B cell (primary cell): ENCODE measurements around the gene TTYH1. TPM values are rescaled to one million over a fixed set of nuclear protein-coding genes. Genes with fewer than 3 reads are reported as not detected.

Experiments
- ATAC-seq: fragments of 200-7000 bp; cut with Tn5 transposase; one replicate; pipeline ENCODE4 v1.10.0; 2021; ENCODE audit warnings: low read depth, mild to moderate bottlenecking, moderate number of reproducible peaks, moderate library complexity
- CTCF ChIA-PET: fragments of 350-600 bp; sonication (Branson Sonifier 250); formaldehyde crosslinking; loops from one replicate; lab custom pipeline; 2021; ENCODE audit warnings: antibody characterized with exemption, inconsistent platforms; lab: Charles Lee
- POLR2A ChIA-PET: fragments of 350-600 bp; sonication (Branson Sonifier 250); formaldehyde crosslinking; loops from one replicate; lab custom pipeline; 2021; ENCODE audit warnings: antibody characterized with exemption; lab: Charles Lee
- DNase-seq: peaks from one replicate; pipeline ENCODE4 v3.0.0; 2013
- H2AFZ ChIP-seq: 2 replicates; pipeline ENCODE4 v1.6.1; 2012; ENCODE audit warnings: mild to moderate bottlenecking, low read depth, low read length; ENCODE audit not compliant: insufficient read depth, poor library complexity, severe bottlenecking
- H3K27ac ChIP-seq, 2 donors: 1 replicate in 1 of 2; 2 replicates in 1 of 2; pipeline ENCODE4 v1.5.1; 2012 to 2013; ENCODE audit warnings: low read length in 2 of 2, mild to moderate bottlenecking in 2 of 2, moderate library complexity in 1 of 2
- H3K27me3 ChIP-seq, 4 experiments: fragments of 200-600 bp in 1 of 4; sonication (generic) in 1 of 4; replicated peaks in 1 of 4; 1 replicate in 2 of 4; 2 replicates in 2 of 4; pipeline versions ENCODE4 v1.6.1 to v1.7.0; 2013 to 2016; ENCODE audit warnings: low read length in 3 of 4, mild to moderate bottlenecking in 2 of 4, mixed read lengths in 1 of 4, moderate library complexity in 1 of 4; ENCODE audit not compliant: insufficient read depth in 4 of 4, control insufficient read depth in 3 of 4; ENCODE audit errors: control extremely low read depth in 1 of 4
- H3K36me3 ChIP-seq, 2 experiments: replicated peaks in 1 of 2; 1 replicate in 1 of 2; 2 replicates in 1 of 2; pipeline versions ENCODE4 v1.6.1 to v1.7.1; 2013; ENCODE audit warnings: low read length in 1 of 2; ENCODE audit not compliant: insufficient read depth in 2 of 2, control insufficient read depth in 1 of 2; ENCODE audit errors: control extremely low read depth in 1 of 2, extremely low read depth in 1 of 2
- H3K4me1 ChIP-seq, 2 donors: fragments of 200-600 bp in 1 of 2; sonication (generic) in 1 of 2; 1 replicate in 1 of 2; 2 replicates in 1 of 2; pipeline versions ENCODE4 v1.5.1 to v1.6.1; 2013 to 2017; ENCODE audit warnings: low read length in 2 of 2; ENCODE audit not compliant: control insufficient read depth in 2 of 2, insufficient read depth in 2 of 2
- H3K4me2 ChIP-seq: replicated peaks from 2 replicates; pipeline ENCODE3; 2012; ENCODE audit warnings: mild to moderate bottlenecking, low read depth, low read length; ENCODE audit not compliant: poor library complexity, severe bottlenecking
- H3K4me3 ChIP-seq, 5 experiments: fragments of 200-600 bp in 1 of 5; sonication (generic) in 1 of 5; 1 replicate in 3 of 5; 2 replicates in 2 of 5; pipeline versions ENCODE4 v1.5.1 to v1.7.0; 2011 to 2016; ENCODE audit warnings: low read length in 4 of 5, mild to moderate bottlenecking in 4 of 5, low read depth in 2 of 5, control low read depth in 1 of 5, moderate library complexity in 1 of 5; ENCODE audit not compliant: insufficient read depth in 1 of 5; ENCODE audit errors: control extremely low read depth in 1 of 5, extremely low read depth in 1 of 5
- H3K79me2 ChIP-seq: fragments of 200-600 bp; sonication (generic); one replicate; pipeline ENCODE4 v1.6.0; 2016; ENCODE audit warnings: low read length; ENCODE audit not compliant: control insufficient read depth, insufficient read depth
- H3K9ac ChIP-seq: fragments of 200-600 bp; sonication (generic); 2 replicates; pipeline ENCODE4 v1.6.1; 2017; ENCODE audit warnings: mild to moderate bottlenecking, low read length, moderate library complexity
- H3K9me3 ChIP-seq, 3 donors: one replicate each; pipeline versions ENCODE4 v1.6.1 to v1.7.1; 2013; ENCODE audit warnings: low read length in 2 of 3; ENCODE audit not compliant: control insufficient read depth in 2 of 3, insufficient read depth in 1 of 3; ENCODE audit errors: control extremely low read depth in 1 of 3
- H4K20me1 ChIP-seq: 2 replicates; pipeline ENCODE4 v1.6.0; 2012; ENCODE audit warnings: mild to moderate bottlenecking, low read length; ENCODE audit not compliant: insufficient read depth, control insufficient read depth, poor library complexity, severe bottlenecking
- H3K27ac Mint-ChIP-seq: one replicate; pipeline ENCODE4 v1.8.0; 2021; ENCODE audit warnings: mixed read lengths
- H3K27me3 Mint-ChIP-seq: one replicate; pipeline ENCODE4 v1.8.0; 2021; ENCODE audit warnings: mixed read lengths
- H3K4me1 Mint-ChIP-seq: one replicate; pipeline ENCODE4 v1.8.0; 2021; ENCODE audit warnings: mixed read lengths
- H3K4me3 Mint-ChIP-seq: one replicate; pipeline ENCODE4 v1.8.0; 2021; ENCODE audit warnings: mixed read lengths
- H3K9me3 Mint-ChIP-seq: one replicate; pipeline ENCODE4 v1.8.0; 2022; ENCODE audit warnings: mixed read lengths; ENCODE audit not compliant: insufficient read depth
- CTCF ChIP-seq: fragments of 200-600 bp; IDR thresholded peaks from one replicate; pipeline ENCODE4 v1.8.0; 2022; ENCODE audit warnings: antibody characterized with exemption, mild to moderate bottlenecking
- EZH2 ChIP-seq: IDR thresholded peaks from 2 replicates; pipeline ENCODE4 v1.6.1; 2012; ENCODE audit warnings: borderline replicate concordance, low read depth, mild to moderate bottlenecking, moderate library complexity, low read length; ENCODE audit not compliant: insufficient read depth, poor library complexity, severe bottlenecking
- WGBS: methylation state at CpG from one replicate; pipeline ENCODE4 v1.1.5; 2013; ENCODE audit warnings: missing lambda C conversion rate; ENCODE audit not compliant: insufficient coverage; 5-methylcytosine and 5-hydroxymethylcytosine counted together
- intact Hi-C: fragments of 100-400 bp; cut with micrococcal nuclease; formaldehyde crosslinking; loops from one replicate; pipeline ENCODE4 v1.10.0; 2022
- polyA plus RNA-seq: library from polyadenylated mRNA; depleted of rRNA; stranded (reverse); fragments of >200 nt; gene quantifications from 2 replicates; pipeline ENCODE4 v1.2.3, GENCODE V29; 2012
- total RNA-seq, 2 donors: library from RNA; stranded (reverse); fragments of 120-200 nt in 1 of 2; gene quantifications; 1 replicate in 1 of 2; 2 replicates in 1 of 2; pipeline versions ENCODE4 v1.2.3 to v1.2.4, GENCODE V29; 2013 to 2022

Gene TTYH1
- total and polyA plus RNA-seq, 2 donors (not counting 1 experiment from before 2014, with no cell fraction given), result not detected

GRCh38 chr19:54405628-54406027 is 9.6 kb upstream of the TTYH1 start:
- intact Hi-C loops, result no loop called here
- no peaks in the 10 kb centered on the region for H3K4me1 Mint-ChIP-seq
- no peak overlapping the region for H3K27ac ChIP-seq

GRCh38 chr19:54407780-54408179 is 7.5 kb upstream of the TTYH1 start:
- TF ChIP-seq CTCF, result no peak
- no peak for TF ChIP-seq EZH2
- intact Hi-C loops, result no loop called here
- no peak overlapping the region for H3K27ac ChIP-seq
- H3K4me3 ChIP-seq, result no peak overlapping the region
- POLR2A ChIA-PET, result no interaction called here
- 86% methylated on average over 2 of the region's 7 CpGs for WGBS
- no peak overlapping the region for H3K4me2 ChIP-seq
- Mint-ChIP-seq H3K9me3 (no peaks in the 10 kb centered on the region), H3K27ac (peak overlapping the region; percentile 37), H3K4me1 (no peaks in the 10 kb centered on the region), H3K27me3 (peaks cover 15% of the 10 kb centered on the region), H3K4me3 (no peak overlapping the region)
- DNase-seq (no peak), ATAC-seq (no peak)
- no peaks in the 10 kb centered on the region for H3K36me3 ChIP-seq
- H2AFZ ChIP-seq, result no peak overlapping the region
- H3K9me3 ChIP-seq, result peaks cover 0 to 6% (median 0%) of the 10 kb centered on the region in 3 donors
- H3K79me2 ChIP-seq, result no peaks in the 10 kb centered on the region
- no peak overlapping the region for H3K9ac ChIP-seq
- no peaks in the 10 kb centered on the region for H3K4me1 ChIP-seq
- no peaks in the 10 kb centered on the region for H4K20me1 ChIP-seq
- peaks cover 0 to 16% (median 3%) of the 10 kb centered on the region in 4 experiments for H3K27me3 ChIP-seq
- CTCF ChIA-PET, result interaction anchor here (1.0 to 1.6 kb wide), 3 partner anchors 11 to 246 kb away, joined by 3 read pairs; no protein-coding TSS in a partner anchor

More at GRCh38 chr19:54405628-54406027, 9.6 kb upstream of the TTYH1 start:
- H3K27me3 Mint-ChIP-seq, result peaks cover 9% of the 10 kb centered on the region
- Histone ChIP-seq H3K79me2 (no peaks in the 10 kb centered on the region), H3K9me3 (peaks cover 0 to 6% (median 0%) of the 10 kb centered on the region in 3 donors), H4K20me1 (no peaks in the 10 kb centered on the region), H2AFZ (no peak overlapping the region), H3K4me1 (no peaks in the 10 kb centered on the region), H3K4me2 (no peak overlapping the region), H3K36me3 (no peaks in the 10 kb centered on the region), H3K27me3 (peaks cover 0 to 3% (median 0%) of the 10 kb centered on the region in 4 experiments), H3K9ac (no peak overlapping the region), H3K4me3 (no peak overlapping the region)
- POLR2A ChIA-PET, result no interaction called here
- TF ChIP-seq EZH2, result no peak
- no peak for TF ChIP-seq CTCF
- no peak overlapping the region for H3K27ac Mint-ChIP-seq
- H3K9me3 Mint-ChIP-seq, result no peaks in the 10 kb centered on the region
- DNase-seq (no peak), ATAC-seq (no peak)
- CTCF ChIA-PET, result interaction anchor here (1.2 to 1.8 kb wide), 2 partner anchors 15 to 139 kb away, joined by 4 to 5 read pairs; no protein-coding TSS in a partner anchor
- H3K4me3 Mint-ChIP-seq, result no peak overlapping the region
